ENCODE data around the gene ANXA8L1.
"Not testable (repeated sequence)": the region's sequence is repeated elsewhere in the genome, so short reads cannot be mapped to it uniquely, and the experiment has no call there.

- not testable (repeated sequence) for TF ChIP-seq CTCF (IDR thresholded peaks at IDR 0.05; ENCODE audit: low read length); EZH2 (IDR thresholded peaks at IDR 0.05; ENCODE audit: borderline replicate concordance, low read length)
Measured at GRCh38 chr10:46385858-46386257, 10.3 kb downstream of the ANXA8L1 start.
